WTC11 (cell line): ENCODE data around the gene RIMBP2.

ENCODE experiments used
- CTCF ChIP-seq: fragments of 200-600 bp; IDR thresholded peaks from 2 replicates; pipeline ENCODE4 v1.8.0; 2022; ENCODE audit warnings: antibody characterized with exemption
- KAT7 ChIP-seq: sonication (generic); formaldehyde crosslinking; IDR thresholded peaks from 2 replicates; pipeline ENCODE4 v1.8.1; 2023; ENCODE audit warnings: missing genetic modification reagents, mild to moderate bottlenecking, borderline replicate concordance
- NFATC4 ChIP-seq: fragments of 250-450 bp; sonication (Bioruptor Pico); IDR thresholded peaks from 2 replicates; pipeline ENCODE4 v1.9.0; 2021; ENCODE audit warnings: mild to moderate bottlenecking
- ZSCAN18 ChIP-seq: fragments of 250-450 bp; sonication (Bioruptor Pico); IDR thresholded peaks from 2 replicates; pipeline ENCODE4 v2.1.2; 2022; ENCODE audit warnings: mild to moderate bottlenecking, moderate library complexity
- TF ChIP-seq, protein P1 (sequence below): sonication (generic); formaldehyde crosslinking; conservative IDR thresholded peaks from 2 replicates; pipeline ENCODE4 v1.8.1; 2022; ENCODE audit warnings: mild to moderate bottlenecking, missing genetic modification reagents

DNA sequence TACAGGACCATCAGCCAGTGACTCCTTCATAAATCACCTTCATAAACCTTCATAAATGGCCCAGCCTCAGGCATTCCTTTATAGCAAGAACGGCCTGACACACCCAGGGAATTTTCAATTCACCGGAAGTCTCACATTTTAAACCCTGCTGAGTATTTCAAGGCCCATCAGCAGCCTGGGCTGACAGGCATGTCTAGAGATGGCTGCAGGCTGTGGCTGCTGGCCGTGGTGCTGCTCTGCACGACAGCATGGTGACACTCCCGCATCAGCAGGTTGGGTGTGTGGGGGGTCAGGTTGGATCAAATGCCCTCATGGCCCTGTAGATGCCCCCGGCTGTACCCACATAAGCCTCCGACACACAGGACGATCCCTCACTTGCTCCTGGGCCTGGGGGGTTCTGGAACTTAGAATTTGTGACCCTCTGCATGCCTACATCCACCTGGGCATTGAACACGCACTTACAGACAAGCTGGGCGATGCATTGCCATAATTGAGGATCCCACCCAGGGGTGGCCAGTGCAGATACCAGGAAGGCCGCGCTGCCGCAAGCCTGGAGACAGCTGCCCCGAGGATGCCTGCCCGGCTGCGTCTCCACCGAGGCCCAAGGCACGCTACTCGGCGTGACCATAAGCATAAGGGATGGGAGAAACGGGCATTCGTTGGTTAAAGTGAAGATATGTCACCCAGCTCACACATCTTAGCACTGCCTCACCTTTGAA lies 254.1 kb downstream of the RIMBP2 start:
- TF ChIP-seq CTCF (no peak), NFATC4 (no peak), ZSCAN18 (CRISPR knock-in tag) (no peak), KAT7 (no peak)
- TF ChIP-seq, protein P1, sequence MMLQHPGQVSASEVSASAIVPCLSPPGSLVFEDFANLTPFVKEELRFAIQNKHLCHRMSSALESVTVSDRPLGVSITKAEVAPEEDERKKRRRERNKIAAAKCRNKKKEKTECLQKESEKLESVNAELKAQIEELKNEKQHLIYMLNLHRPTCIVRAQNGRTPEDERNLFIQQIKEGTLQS = no peak
